Heart right ventricle (tissue), 16 donors: ENCODE results near the gene MXRA7. TPM values are rescaled to one million over a fixed set of nuclear protein-coding genes. Genes with fewer than 3 reads are reported as not detected.

Experiments
- ATAC-seq, 8 donors: fragments of 200-7000 bp; cut with Tn5 transposase; one replicate each; pipeline ENCODE4 v1.9.1; 2020; ENCODE audit warnings: mild to moderate bottlenecking in 8 of 8, moderate library complexity in 8 of 8, moderate number of reproducible peaks in 1 of 8
- DNase-seq, 2 donors: peaks; one replicate each; pipeline ENCODE4 v3.0.0-alpha.2; 2020
- H3K27ac ChIP-seq, 10 donors: fragments of 200-600 bp; sonication (generic) in 2 of 10; one replicate each; pipeline versions ENCODE4 v1.5.0 to v1.8.0; 2020 to 2022; ENCODE audit warnings: mild to moderate bottlenecking in 3 of 10
- H3K27me3 ChIP-seq, 7 donors: fragments of 200-600 bp; one replicate each; pipeline ENCODE4 v1.8.0; 2021 to 2022; ENCODE audit warnings: mild to moderate bottlenecking in 2 of 7
- H3K36me3 ChIP-seq, 9 donors: fragments of 200-600 bp; sonication (generic) in 1 of 9; one replicate each; pipeline versions ENCODE4 v1.5.0 to v1.8.0; 2020 to 2022; ENCODE audit warnings: mild to moderate bottlenecking in 2 of 9
- H3K4me1 ChIP-seq, 9 donors: fragments of 200-600 bp; sonication (generic) in 1 of 9; one replicate each; pipeline versions ENCODE4 v1.5.0 to v1.8.0; 2020 to 2022; ENCODE audit warnings: mild to moderate bottlenecking in 4 of 9
- H3K4me3 ChIP-seq, 10 donors: fragments of 200-600 bp; sonication (generic) in 2 of 10; one replicate each; pipeline versions ENCODE4 v1.5.0 to v1.8.0; 2020 to 2022; ENCODE audit warnings: mild to moderate bottlenecking in 7 of 10, moderate library complexity in 2 of 10
- H3K9me3 ChIP-seq, 11 donors: fragments of 200-600 bp in 10 of 11; sonication (generic) in 2 of 11; one replicate each; pipeline versions ENCODE4 v1.5.0 to v1.8.0; 2013 to 2022; ENCODE audit warnings: mild to moderate bottlenecking in 2 of 11, control low read depth in 1 of 11, moderate library complexity in 1 of 11
- WGBS, 2 donors: extraction: QIAGEN DNeasy Blood & Tissue Kit; methylation state at CpG; one replicate each; pipeline ENCODE4 v1.1.7; 2013; ENCODE audit warnings: inconsistent platforms in 1 of 2; 5-methylcytosine and 5-hydroxymethylcytosine counted together
- intact Hi-C, 10 donors: fragments of 100-400 bp; cut with DNase I; formaldehyde crosslinking; loops; one replicate each; pipeline versions ENCODE4 v1.11.1 to v1.14.2; 2022
- polyA plus RNA-seq, 2 donors: library from polyadenylated mRNA; stranded (reverse); fragments of 200-250 nt; gene quantifications; one replicate each; pipeline ENCODE4 v1.2.3, GENCODE V29; 2013
- total RNA-seq, 10 donors: library from RNA; stranded (reverse); fragmentation: NEBNext Ultra II Directional in 3 of 10; extraction: Animal tissue kit (Norgen Biotek cat#: 25700) in 3 of 10; gene quantifications; one replicate each; pipeline versions ENCODE4 v1.2.1 to v1.2.4, GENCODE V29; 2021 to 2023
- TF ChIP-seq, protein P1 (sequence below), 9 donors: fragments of 200-600 bp; sonication (generic) in 2 of 9; IDR thresholded peaks; one replicate each; pipeline versions ENCODE4 v1.5.0 to v1.8.0; 2021 to 2022; ENCODE audit warnings: antibody characterized with exemption in 9 of 9, mild to moderate bottlenecking in 5 of 9, moderate library complexity in 1 of 9
- donor health status: Arrhythmogenic right ventricular cardiomyopathy.
- donor health status: ischemic (EF 13 %, LVEDD 7.1; RV severe dilation, severe dysfunction).
- donor health status: healthy with polysubstance abuse.
- donor health status: DM: no; HTN: yes; CAD: no.
- donor health status: DM: no; HTN: no; CAD: no.
- donor health status: ischemic (EF 25% LVEDD 6.9; RV normal size, moderate dysfunction).
- donor health status: ischemic (EF 25% LVEDD 5.7; RV mildly dilated, moderate dysfunction).
- donor health status: healthy.
- donor health status: DM: yes; HTN: yes; CAD: no.
- donor health status: Ischemic cardiomyopathy.
- donor health status: ischemic (EF 35%, LVEDD 5.7; RV mildly dilated, moderate dysfunction).
- donor health status: nonischemic (EF 11% LVEDD 7.7; RV severe dilation, severe dysfunction).
- donor health status: DM: yes; HTN: yes; CAD: no.
- donor health status: PGD.
- donor health status: ischemic (EF 29% LVEDD 5.4; RV normal size, mild dysfunction).
- donor health status: nonischemic (EF 23%, LVEDD 6.1; RV moderate dilation, normal function).

MXRA7 gene
- total and polyA plus RNA-seq, 12 donors = 121 to 586 (median 413) TPM

DNA sequence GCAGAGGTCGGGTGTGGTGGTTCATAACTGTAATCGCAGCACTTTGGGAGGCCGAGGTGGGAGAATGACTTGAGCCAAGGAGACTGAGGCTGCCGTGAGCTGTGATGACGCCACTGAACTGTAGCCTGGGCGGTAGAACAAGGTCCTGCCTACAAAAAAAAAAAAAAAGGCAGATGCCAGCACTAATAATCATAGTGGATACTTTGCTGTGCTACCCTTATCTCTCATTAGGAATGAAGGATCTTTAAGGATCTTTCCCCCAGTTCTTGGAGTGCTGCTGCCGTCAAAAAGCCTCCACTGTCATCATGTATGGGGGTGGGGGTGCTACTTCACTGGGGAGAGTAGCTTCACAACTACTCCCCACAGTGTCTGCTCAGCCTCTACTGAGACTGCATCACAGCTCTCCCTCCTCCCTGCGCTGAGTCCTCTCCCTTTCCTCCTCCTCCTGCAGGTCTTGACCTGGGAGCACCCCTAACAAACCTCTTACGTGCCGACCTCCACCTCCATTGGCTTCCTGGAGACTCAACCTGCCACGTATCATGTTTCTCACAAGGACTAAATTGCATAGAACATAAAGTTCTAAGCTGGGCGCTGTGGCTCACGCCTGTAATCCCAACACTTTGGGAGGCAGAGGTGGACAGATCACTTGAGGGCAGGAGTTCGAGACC, 42.8 kb downstream of the MXRA7 start:
- Histone ChIP-seq H3K27ac (no peak overlapping the region), H3K4me1 (peaks cover 3 to 25% (median 20%) of the 10 kb centered on the region in 9 donors), H3K9me3 (no peaks in the 10 kb centered on the region), H3K27me3 (peaks cover 0 to 5% (median 0%) of the 10 kb centered on the region in 7 donors), H3K4me3 (no peak overlapping the region), H3K36me3 (no peaks in the 10 kb centered on the region)
- WGBS, 2 donors = 76 to 83% methylated on average over 14 of the region's 14 CpGs
- TF ChIP-seq, protein P1, sequence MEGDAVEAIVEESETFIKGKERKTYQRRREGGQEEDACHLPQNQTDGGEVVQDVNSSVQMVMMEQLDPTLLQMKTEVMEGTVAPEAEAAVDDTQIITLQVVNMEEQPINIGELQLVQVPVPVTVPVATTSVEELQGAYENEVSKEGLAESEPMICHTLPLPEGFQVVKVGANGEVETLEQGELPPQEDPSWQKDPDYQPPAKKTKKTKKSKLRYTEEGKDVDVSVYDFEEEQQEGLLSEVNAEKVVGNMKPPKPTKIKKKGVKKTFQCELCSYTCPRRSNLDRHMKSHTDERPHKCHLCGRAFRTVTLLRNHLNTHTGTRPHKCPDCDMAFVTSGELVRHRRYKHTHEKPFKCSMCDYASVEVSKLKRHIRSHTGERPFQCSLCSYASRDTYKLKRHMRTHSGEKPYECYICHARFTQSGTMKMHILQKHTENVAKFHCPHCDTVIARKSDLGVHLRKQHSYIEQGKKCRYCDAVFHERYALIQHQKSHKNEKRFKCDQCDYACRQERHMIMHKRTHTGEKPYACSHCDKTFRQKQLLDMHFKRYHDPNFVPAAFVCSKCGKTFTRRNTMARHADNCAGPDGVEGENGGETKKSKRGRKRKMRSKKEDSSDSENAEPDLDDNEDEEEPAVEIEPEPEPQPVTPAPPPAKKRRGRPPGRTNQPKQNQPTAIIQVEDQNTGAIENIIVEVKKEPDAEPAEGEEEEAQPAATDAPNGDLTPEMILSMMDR (IDR thresholded peaks at IDR 0.05) = no peak
- DNase-seq = no peak
- intact Hi-C loops = no loop called here
- no peak for ATAC-seq

DNA sequence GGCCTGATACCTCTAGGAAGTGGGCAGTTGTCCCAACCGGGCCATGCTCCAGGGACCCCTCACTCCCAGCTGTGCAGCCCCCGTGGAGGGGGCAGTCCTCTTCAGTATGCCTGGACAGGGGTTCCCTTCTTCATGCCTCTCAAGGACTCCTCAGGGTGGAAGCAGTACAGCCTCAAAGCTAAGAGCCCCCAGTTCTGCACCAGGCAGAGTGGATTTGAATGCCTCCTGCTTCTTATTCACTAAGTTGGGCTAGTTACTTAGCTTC, 43.3 kb downstream of the MXRA7 start:
- Histone ChIP-seq H3K36me3 (no peaks in the 10 kb centered on the region), H3K4me3 (no peak overlapping the region), H3K4me1 (peaks cover 3 to 20% (median 16%) of the 10 kb centered on the region in 9 donors), H3K27ac (no peak overlapping the region), H3K9me3 (no peaks in the 10 kb centered on the region), H3K27me3 (peaks cover 0 to 5% (median 0%) of the 10 kb centered on the region in 7 donors)
- intact Hi-C loops = no loop called here
- TF ChIP-seq, protein P1 (IDR thresholded peaks at IDR 0.05) = no peak
- no peak for DNase-seq
- ATAC-seq = no peak
- 29 to 32% methylated on average over 2 of the region's 2 CpGs for WGBS, 2 donors

DNA sequence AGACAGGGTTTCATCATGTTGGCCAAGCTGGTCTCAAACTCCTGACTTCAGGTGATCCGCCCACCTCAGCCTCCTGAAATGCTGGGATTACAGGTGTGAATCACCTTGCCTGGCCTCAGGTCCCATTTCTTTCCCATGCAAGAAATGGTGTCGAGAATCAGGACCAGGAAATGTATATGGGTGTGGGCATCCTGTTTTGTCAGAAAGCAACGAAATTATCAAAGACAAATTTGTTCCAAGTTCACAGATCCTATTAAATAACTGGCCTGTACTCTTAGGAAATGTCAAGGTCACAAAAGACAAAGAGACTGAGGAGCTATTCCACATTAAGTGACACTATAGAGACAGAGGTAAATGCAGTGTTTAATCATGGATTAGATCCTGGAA, 50.1 kb downstream of the MXRA7 start:
- DNase-seq (no peak), ATAC-seq (peak in 4 of 8 donors; percentile 21 to 76 (median 56))
- Histone ChIP-seq H3K9me3 (no peaks in the 10 kb centered on the region), H3K4me1 (peaks cover 0 to 30% (median 20%) of the 10 kb centered on the region in 9 donors), H3K27me3 (peaks cover 0 to 5% (median 0%) of the 10 kb centered on the region in 7 donors), H3K27ac (peak overlapping the region in 4 of 10 donors; percentile 5 to 39 (median 28)), H3K4me3 (no peak overlapping the region), H3K36me3 (no peaks in the 10 kb centered on the region)
- TF ChIP-seq, protein P1 (IDR thresholded peaks at IDR 0.05) = no peak
- WGBS, 2 donors = 53 to 58% methylated on average over 3 of the region's 3 CpGs
- intact Hi-C loops = no loop called here

DNA sequence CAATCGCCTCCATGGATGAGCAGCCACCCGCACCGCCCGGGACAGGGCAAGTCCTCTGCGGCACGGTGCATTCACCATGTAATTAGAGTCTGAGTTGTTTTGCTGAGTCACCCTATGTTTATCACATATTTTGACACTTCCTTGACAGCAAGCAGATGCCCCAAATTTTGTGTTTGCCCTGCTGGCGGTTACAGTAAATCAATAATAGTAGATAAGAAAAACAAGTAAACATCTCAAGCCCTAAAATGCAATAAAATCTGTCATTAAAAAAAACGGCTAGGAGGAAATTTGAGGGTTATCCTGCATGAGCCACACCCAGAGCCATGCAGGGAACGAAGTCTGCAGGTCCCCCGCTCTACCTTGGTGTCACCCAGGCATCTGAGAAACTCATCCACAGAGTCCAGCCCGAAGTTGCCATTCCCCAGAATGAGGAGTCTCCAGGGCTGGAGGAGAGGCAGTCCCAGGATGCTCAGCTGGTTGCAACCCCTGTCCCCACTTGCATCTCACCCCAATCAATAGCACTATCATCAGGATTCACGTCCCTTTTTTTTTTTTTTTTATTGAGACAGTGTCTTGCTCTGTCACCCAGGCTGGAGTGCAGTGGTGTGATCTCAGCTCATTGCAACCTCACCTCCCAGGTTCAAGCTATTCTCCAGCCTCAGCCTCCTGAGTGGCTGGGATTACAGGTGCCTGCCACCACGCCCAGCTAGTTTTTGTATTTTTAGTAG, 50.7 kb downstream of the MXRA7 start:
- H3K4me3 ChIP-seq = no peak overlapping the region
- H3K27me3 ChIP-seq = peaks cover 0 to 5% (median 0%) of the 10 kb centered on the region in 7 donors
- peak in 6 of 8 donors; percentile 47 to 82 (median 78) for ATAC-seq
- no peaks in the 10 kb centered on the region for H3K9me3 ChIP-seq
- H3K4me1 ChIP-seq = peaks cover 0 to 30% (median 20%) of the 10 kb centered on the region in 9 donors
- intact Hi-C loops = no loop called here
- peak overlapping the region in 3 of 10 donors; percentile 26 to 48 (median 39) for H3K27ac ChIP-seq
- no peak for DNase-seq
- TF ChIP-seq, protein P1 (IDR thresholded peaks at IDR 0.05) = no peak
- H3K36me3 ChIP-seq = no peaks in the 10 kb centered on the region
- WGBS, 2 donors = 32 to 42% methylated on average over 13 of the region's 13 CpGs
